T-helper 1 cell (primary cell): ENCODE measurements around the gene SGSM1.

Experiments used
- DNase-seq, 5 donors: peaks; one replicate each; pipeline ENCODE4 v3.0.0-alpha.2; 2012 to 2020
- total RNA-seq, 4 donors: gene quantifications; one replicate each; lab custom pipeline; 2026; lab: John Stamatoyannopoulos, UW

The SGSM1 gene
- 1.1 to 7.2 (median 4.1) reads per million in 4 donors for total RNA-seq

- DNase-seq = peak; percentile 53 to 80 (median 66)
These were observed at the start of gene SGSM1 for GRCh38 chr22:24805790-24806662. SGSM1 (plus strand) TSS chr22:24806211; CDS start chr22:24806326, 115 bp downstream.

- peak in 4 of 5 donors; percentile 27 to 55 (median 38) for DNase-seq
These were observed 47.7 kb upstream of the SGSM1 start for GRCh38 chr22:24758164-24758799.

- no peak for DNase-seq
These were observed 46.2 kb upstream of the SGSM1 start for GRCh38 chr22:24759765-24760164.

- DNase-seq = no peak
These were observed 45.2 kb upstream of the SGSM1 start for GRCh38 chr22:24760708-24761306.

- no peak for DNase-seq
These were observed 43.9 kb upstream of the SGSM1 start for GRCh38 chr22:24761888-24762675.

- no peak for DNase-seq
These were observed 42.0 kb upstream of the SGSM1 start for GRCh38 chr22:24763872-24764485.

GRCh38 chr22:24765166-24765565, 40.8 kb upstream of the SGSM1 start:
- DNase-seq = no peak

GRCh38 chr22:24768537-24769374, 37.3 kb upstream of the SGSM1 start:
- peak in 3 of 5 donors; percentile 14 to 41 (median 18) for DNase-seq

- DNase-seq = no peak
These were observed 33.4 kb upstream of the SGSM1 start for GRCh38 chr22:24772493-24773220.

- DNase-seq = no peak
These were observed 30.1 kb upstream of the SGSM1 start for GRCh38 chr22:24775769-24776492.

GRCh38 chr22:24776525-24776924, 29.5 kb upstream of the SGSM1 start:
- no peak for DNase-seq

- DNase-seq = no peak
These were observed 16.5 kb upstream of the SGSM1 start for GRCh38 chr22:24789516-24789915.

GRCh38 chr22:24791362-24791761, 14.6 kb upstream of the SGSM1 start:
- no peak for DNase-seq

GRCh38 chr22:24796056-24796455, 10.0 kb upstream of the SGSM1 start:
- no peak for DNase-seq

- no peak for DNase-seq
These were observed 9.2 kb upstream of the SGSM1 start for GRCh38 chr22:24796860-24797259.

GRCh38 chr22:24801901-24802465, 4.0 kb upstream of the SGSM1 start:
- DNase-seq = peak in 1 of 5 donors; percentile 65

GRCh38 chr22:24803064-24803542, 2.9 kb upstream of the SGSM1 start:
- DNase-seq = peak in 4 of 5 donors; percentile 17 to 56 (median 35)

GRCh38 chr22:24806663-24807001, 621 bp downstream of the SGSM1 start:
- no peak for DNase-seq

- no peak for DNase-seq
These were observed 1.4 kb downstream of the SGSM1 start for GRCh38 chr22:24807284-24807950.
